Measurements from ENCODE around the gene ZDHHC20.
"Not testable (repeated sequence)": the region's sequence is repeated elsewhere in the genome, so short reads cannot be mapped to it uniquely, and the experiment has no call there.

The ZDHHC20 gene

DNA sequence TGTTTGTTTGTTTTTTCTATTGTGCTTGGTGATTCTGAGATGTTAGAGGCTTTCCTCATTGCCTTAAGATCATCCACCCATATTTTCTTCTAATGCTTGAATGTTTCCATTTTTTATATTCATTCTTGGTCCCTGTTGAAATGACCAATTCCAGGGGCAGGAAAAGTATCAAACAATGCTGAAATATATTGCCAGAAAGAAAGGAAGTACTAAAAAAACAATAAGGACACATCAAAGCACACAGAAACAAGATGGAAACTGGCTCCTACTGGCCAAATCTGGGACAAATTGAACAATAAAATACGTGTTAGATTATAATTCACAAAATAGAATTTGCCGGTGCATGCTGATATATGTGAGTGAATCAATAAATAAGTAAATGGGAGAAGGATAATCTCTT, 23.9 kb downstream of the ZDHHC20 start:
- no peaks in the 10 kb centered on the region for H3K4me1 ChIP-seq (ENCODE audit: insufficient read depth, low read length)
- H3K36me3 ChIP-seq (ENCODE audit: insufficient read depth, low read length), result no peaks in the 10 kb centered on the region
- no peaks in the 10 kb centered on the region for H3K27me3 ChIP-seq (ENCODE audit: control insufficient read depth in 1 of 2, insufficient read depth in 2 of 2, low read length in 2 of 2)
- H3K27ac ChIP-seq (ENCODE audit: low read depth, low read length), result no peak overlapping the region
- no peak overlapping the region for H3K4me3 ChIP-seq (ENCODE audit: low read depth in 1 of 2, low read length in 2 of 2)
- no peak overlapping the region for H3K9ac ChIP-seq (ENCODE audit: low read length)
- no peaks in the 10 kb centered on the region for H3K9me3 ChIP-seq (ENCODE audit: low read length)

DNA sequence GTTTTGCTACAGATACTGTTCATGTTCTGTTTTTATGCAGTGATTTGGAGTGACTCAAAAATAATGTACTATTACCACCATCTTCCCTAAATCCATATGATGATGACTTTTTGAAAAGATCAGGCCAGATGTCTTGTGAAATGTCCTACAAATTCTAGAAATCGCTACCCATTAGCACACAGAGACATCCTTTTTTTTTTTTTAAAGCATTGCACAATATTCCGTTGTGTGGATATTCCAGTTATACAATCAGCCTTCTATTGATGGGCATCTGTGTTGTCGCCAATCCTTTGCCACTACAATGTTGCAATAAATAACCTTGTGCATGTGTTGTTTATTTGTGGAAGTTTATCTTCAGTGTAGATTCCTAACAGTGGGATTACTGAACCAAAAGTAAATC, 24.5 kb downstream of the ZDHHC20 start:
- Histone ChIP-seq H3K27ac (ENCODE audit: low read depth, low read length) (no peak overlapping the region), H3K36me3 (ENCODE audit: insufficient read depth, low read length) (no peaks in the 10 kb centered on the region), H3K9me3 (ENCODE audit: low read length) (no peaks in the 10 kb centered on the region), H3K4me1 (ENCODE audit: insufficient read depth, low read length) (no peaks in the 10 kb centered on the region), H3K27me3 (ENCODE audit: control insufficient read depth in 1 of 2, insufficient read depth in 2 of 2, low read length in 2 of 2) (no peaks in the 10 kb centered on the region), H3K4me3 (ENCODE audit: low read depth in 1 of 2, low read length in 2 of 2) (no peak overlapping the region), H3K9ac (ENCODE audit: low read length) (no peak overlapping the region)

DNA sequence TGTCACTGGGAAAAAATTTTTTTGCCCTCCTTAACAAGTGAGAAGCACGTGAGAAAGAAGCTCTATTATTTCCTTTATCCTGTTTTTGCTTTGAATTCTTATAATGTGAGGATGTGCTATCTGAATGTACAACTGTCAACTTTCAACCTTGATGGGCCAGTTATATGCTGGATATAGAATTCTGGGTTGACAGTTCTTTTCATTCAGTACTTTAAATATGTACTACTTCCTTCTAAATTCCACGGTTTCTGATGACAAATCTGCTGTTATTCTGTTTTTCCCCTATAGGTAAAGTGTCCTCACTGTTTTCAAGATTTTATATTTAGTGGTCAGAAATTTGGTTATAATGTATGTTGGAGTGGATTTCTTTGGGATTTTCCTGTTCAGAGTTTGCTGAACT, 29.9 kb downstream of the ZDHHC20 start:
- Histone ChIP-seq H3K4me3 (ENCODE audit: low read depth in 1 of 2, low read length in 2 of 2) (no peak overlapping the region), H3K9me3 (ENCODE audit: low read length) (no peaks in the 10 kb centered on the region), H3K36me3 (ENCODE audit: insufficient read depth, low read length) (no peaks in the 10 kb centered on the region), H3K27me3 (ENCODE audit: control insufficient read depth in 1 of 2, insufficient read depth in 2 of 2, low read length in 2 of 2) (no peaks in the 10 kb centered on the region), H3K4me1 (ENCODE audit: insufficient read depth, low read length) (no peaks in the 10 kb centered on the region), H3K9ac (ENCODE audit: low read length) (no peak overlapping the region), H3K27ac (ENCODE audit: low read depth, low read length) (no peak overlapping the region)

DNA sequence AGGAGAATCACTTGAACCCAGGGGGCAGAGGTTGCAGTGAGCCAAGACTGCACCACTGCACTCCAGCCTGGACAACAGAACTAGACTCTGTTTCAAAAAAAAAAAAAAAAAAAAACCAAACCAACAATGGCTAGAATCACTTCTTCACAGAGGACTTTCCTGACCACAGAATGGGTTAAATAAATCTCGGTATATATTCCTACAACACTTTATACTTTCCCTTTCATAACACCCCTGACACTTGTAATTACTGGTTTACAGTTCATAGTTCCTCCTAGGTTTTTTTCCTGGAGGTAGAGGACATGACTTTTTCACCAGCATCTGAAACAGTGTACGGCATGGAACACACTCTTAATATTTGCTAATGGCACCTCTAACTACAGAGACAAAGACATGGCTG, 31.4 kb downstream of the ZDHHC20 start:
- H3K4me3 ChIP-seq (ENCODE audit: low read depth in 1 of 2, low read length in 2 of 2), result no peak overlapping the region
- H3K9ac ChIP-seq (ENCODE audit: low read length), result no peak overlapping the region
- no peak overlapping the region for H3K27ac ChIP-seq (ENCODE audit: low read depth, low read length)
- no peaks in the 10 kb centered on the region for H3K4me1 ChIP-seq (ENCODE audit: insufficient read depth, low read length)
- H3K27me3 ChIP-seq (ENCODE audit: control insufficient read depth in 1 of 2, insufficient read depth in 2 of 2, low read length in 2 of 2), result no peaks in the 10 kb centered on the region
- H3K9me3 ChIP-seq (ENCODE audit: low read length), result no peaks in the 10 kb centered on the region
- H3K36me3 ChIP-seq (ENCODE audit: insufficient read depth, low read length), result no peaks in the 10 kb centered on the region

DNA sequence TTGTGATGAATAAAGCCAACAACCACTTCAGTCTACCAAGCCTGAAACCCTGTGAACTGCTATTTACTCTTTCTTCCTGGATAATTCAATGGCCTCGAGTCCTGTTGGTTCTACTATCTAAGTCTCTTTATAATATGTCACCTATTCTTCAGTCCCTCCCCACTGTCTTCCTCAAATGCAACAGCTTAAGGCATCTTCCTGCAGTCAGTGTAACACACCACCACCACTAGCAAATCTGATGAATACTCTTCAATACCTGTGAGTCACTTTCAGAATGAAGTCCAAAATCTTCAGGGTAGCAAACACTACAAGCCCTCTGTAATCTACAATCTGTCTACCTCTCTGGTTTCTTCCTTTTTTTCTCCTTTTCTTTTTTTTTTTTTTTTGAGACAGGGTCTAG, 32.9 kb downstream of the ZDHHC20 start:
- Histone ChIP-seq H3K9ac (ENCODE audit: low read length) (no peak overlapping the region), H3K27ac (ENCODE audit: low read depth, low read length) (no peak overlapping the region)

DNA sequence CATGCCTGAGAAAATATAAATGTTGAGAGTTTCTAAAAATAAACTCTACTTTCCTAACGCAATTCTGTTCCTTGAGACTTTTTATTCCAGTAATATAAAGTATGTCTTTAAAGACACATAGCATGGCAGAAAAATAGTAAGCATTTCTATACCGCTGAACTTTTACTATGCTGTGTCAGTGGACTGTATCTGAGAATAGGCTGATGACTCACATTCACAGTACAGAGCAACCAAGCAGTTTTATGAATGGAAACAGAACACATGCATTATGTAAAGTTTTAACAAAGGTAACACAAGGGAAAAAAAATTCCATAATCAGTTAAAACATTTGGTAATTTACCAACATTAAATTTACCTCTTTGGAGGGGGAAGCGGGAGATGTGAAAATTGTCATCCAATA, 38.4 kb downstream of the ZDHHC20 start:
- H3K4me1 ChIP-seq (ENCODE audit: insufficient read depth, low read length), result no peaks in the 10 kb centered on the region
- no peaks in the 10 kb centered on the region for H3K36me3 ChIP-seq (ENCODE audit: insufficient read depth, low read length)
- H3K27me3 ChIP-seq (ENCODE audit: control insufficient read depth in 1 of 2, insufficient read depth in 2 of 2, low read length in 2 of 2), result no peaks in the 10 kb centered on the region
- no peak overlapping the region for H3K9ac ChIP-seq (ENCODE audit: low read length)
- H3K9me3 ChIP-seq (ENCODE audit: low read length), result no peaks in the 10 kb centered on the region
- H3K4me3 ChIP-seq (ENCODE audit: low read depth in 1 of 2, low read length in 2 of 2), result no peak overlapping the region
- H3K27ac ChIP-seq (ENCODE audit: low read depth, low read length), result no peak overlapping the region

More for the DNA sequence above, 32.9 kb downstream of the ZDHHC20 start:
- Histone ChIP-seq H3K27me3 (ENCODE audit: control insufficient read depth in 1 of 2, insufficient read depth in 2 of 2, low read length in 2 of 2) (no peaks in the 10 kb centered on the region), H3K36me3 (ENCODE audit: insufficient read depth, low read length) (no peaks in the 10 kb centered on the region), H3K4me3 (ENCODE audit: low read depth in 1 of 2, low read length in 2 of 2) (no peak overlapping the region), H3K9me3 (ENCODE audit: low read length) (no peaks in the 10 kb centered on the region), H3K4me1 (ENCODE audit: insufficient read depth, low read length) (no peaks in the 10 kb centered on the region)

DNA sequence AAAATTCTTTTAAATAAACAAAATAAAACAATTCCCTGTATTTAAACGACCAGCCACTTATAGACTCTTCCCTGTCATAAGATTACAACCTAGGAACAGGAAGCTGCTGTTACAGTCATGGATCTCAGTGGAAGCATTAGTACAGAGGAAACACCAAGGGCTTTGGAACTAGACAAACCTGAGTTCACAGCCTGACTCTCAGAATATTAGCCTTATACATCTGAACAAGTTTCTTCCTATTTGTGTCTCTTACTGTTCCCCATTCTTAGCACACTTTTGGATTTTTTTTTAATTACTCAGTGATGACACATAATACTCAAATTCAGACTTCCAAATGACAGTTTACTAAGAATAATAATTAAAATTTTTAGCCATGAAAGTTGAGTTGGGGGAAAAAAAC, 46.1 kb downstream of the ZDHHC20 start:
- Histone ChIP-seq H3K27me3 (ENCODE audit: control insufficient read depth in 1 of 2, insufficient read depth in 2 of 2, low read length in 2 of 2) (no peaks in the 10 kb centered on the region), H3K9ac (ENCODE audit: low read length) (no peak overlapping the region), H3K4me3 (ENCODE audit: low read depth in 1 of 2, low read length in 2 of 2) (no peak overlapping the region), H3K27ac (ENCODE audit: low read depth, low read length) (no peak overlapping the region), H3K4me1 (ENCODE audit: insufficient read depth, low read length) (no peaks in the 10 kb centered on the region), H3K9me3 (ENCODE audit: low read length) (no peaks in the 10 kb centered on the region), H3K36me3 (ENCODE audit: insufficient read depth, low read length) (peaks cover 11% of the 10 kb centered on the region)

DNA sequence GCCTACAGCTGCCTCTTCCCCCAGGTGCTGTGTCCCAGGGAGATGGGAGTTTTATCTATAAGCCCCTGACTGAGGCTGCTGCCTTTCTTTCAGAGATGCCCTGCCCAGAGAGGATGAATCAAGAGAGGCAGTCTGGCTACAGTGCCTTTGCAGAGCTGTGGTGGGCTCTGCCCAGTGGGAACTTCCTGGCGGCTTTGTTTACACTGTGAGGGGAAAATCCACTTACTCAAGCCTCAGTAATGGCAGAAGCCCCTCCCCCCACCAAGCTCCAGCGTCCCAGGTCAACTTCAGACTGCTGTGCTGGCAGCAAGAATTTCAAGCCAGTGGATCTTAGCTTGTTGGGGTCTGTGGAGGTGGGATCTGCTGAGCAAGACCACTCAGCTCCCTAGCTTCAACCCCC, 48.6 kb downstream of the ZDHHC20 start:
- not testable (repeated sequence) for H3K4me1 ChIP-seq (ENCODE audit: insufficient read depth, low read length); H3K9ac ChIP-seq (ENCODE audit: low read length); H3K27ac ChIP-seq (ENCODE audit: low read depth, low read length); H3K9me3 ChIP-seq (ENCODE audit: low read length); H3K27me3 ChIP-seq (ENCODE audit: control insufficient read depth in 1 of 2, insufficient read depth in 2 of 2, low read length in 2 of 2); H3K4me3 ChIP-seq (ENCODE audit: low read depth in 1 of 2, low read length in 2 of 2)
- H3K36me3 ChIP-seq (ENCODE audit: insufficient read depth, low read length), result peaks cover 11% of the 10 kb centered on the region

DNA sequence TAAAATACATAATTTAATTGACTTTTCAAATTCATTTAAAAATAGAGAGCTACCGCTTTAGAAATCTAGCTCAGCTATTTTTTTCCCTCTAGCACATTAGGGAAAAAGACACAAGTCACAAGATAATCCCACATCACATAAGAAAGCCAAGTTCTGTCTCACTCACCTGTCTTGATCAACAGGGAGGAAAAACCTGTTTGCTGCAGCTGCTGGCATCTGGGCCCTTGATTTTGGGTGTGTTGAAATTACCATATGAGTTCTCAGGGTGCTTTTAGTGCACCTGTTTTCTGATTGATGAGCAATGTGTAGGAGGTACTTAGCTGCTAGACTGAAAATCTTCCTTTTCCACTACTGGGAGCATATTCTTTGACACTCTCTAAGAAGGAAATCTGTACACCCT, 53.8 kb downstream of the ZDHHC20 start:
- Histone ChIP-seq H3K27me3 (ENCODE audit: control insufficient read depth in 1 of 2, insufficient read depth in 2 of 2, low read length in 2 of 2) (no peaks in the 10 kb centered on the region), H3K9ac (ENCODE audit: low read length) (no peak overlapping the region), H3K4me3 (ENCODE audit: low read depth in 1 of 2, low read length in 2 of 2) (no peak overlapping the region), H3K9me3 (ENCODE audit: low read length) (no peaks in the 10 kb centered on the region), H3K36me3 (ENCODE audit: insufficient read depth, low read length) (no peaks in the 10 kb centered on the region), H3K4me1 (ENCODE audit: insufficient read depth, low read length) (no peaks in the 10 kb centered on the region), H3K27ac (ENCODE audit: low read depth, low read length) (no peak overlapping the region)

DNA sequence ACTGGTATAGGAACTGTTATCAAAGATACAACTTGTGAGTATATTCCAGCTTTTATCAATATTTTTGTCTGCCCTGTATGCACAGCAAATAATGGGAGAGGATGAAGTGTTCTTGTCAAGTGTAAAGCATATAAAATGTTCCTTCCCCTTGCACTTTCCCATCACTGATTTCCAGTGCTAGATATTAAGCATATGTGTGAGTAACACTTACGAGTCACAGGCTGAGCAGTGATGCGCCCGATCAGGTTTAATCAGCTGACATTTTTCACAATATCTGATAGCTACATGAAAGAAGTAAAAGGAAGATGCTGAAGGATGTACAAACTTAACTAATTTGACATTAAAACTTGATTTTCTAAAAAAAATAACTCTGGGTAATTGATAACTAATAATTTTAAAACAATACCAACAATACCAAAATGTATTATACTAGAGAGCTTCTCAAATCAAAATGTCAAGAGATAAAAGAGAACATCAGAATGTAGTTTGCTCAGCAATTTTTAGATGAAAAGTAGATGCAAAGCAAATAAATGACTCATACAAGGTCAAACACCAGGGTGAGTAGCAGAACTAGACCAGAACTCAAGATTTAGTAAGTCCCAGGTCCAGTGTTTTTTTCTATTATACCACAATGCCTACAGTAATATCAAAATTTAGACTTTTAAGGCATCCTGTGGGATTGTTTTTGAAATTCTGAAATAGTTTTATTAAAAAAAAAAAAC, 56.4 kb downstream of the ZDHHC20 start:
- Histone ChIP-seq H3K27ac (ENCODE audit: low read depth, low read length) (no peak overlapping the region), H3K36me3 (ENCODE audit: insufficient read depth, low read length) (no peaks in the 10 kb centered on the region), H3K9ac (ENCODE audit: low read length) (no peak overlapping the region), H3K4me1 (ENCODE audit: insufficient read depth, low read length) (no peaks in the 10 kb centered on the region), H3K4me3 (ENCODE audit: low read depth in 1 of 2, low read length in 2 of 2) (no peak overlapping the region), H3K9me3 (ENCODE audit: low read length) (no peaks in the 10 kb centered on the region), H3K27me3 (ENCODE audit: control insufficient read depth in 1 of 2, insufficient read depth in 2 of 2, low read length in 2 of 2) (no peaks in the 10 kb centered on the region)

DNA sequence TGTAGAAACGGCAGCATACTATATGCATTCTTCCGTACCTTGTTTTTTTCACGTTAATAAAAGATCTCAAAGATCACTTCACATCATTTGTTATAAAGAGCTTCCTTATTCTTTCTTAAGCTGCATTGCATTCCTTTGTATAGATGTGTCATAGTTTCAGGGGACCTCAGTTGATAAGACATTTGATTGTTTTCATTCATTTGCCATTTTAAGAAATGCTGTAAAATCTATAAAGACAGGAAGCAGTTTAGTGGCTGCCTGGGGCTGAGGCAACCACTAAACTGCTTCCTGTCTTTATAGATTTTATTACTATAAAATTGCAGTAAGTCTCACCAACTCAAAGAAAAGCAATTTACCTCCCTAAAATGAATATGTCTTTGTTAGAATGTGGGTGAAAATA, 59.4 kb downstream of the ZDHHC20 start:
- Histone ChIP-seq H3K27me3 (ENCODE audit: control insufficient read depth in 1 of 2, insufficient read depth in 2 of 2, low read length in 2 of 2) (no peaks in the 10 kb centered on the region), H3K4me1 (ENCODE audit: insufficient read depth, low read length) (no peaks in the 10 kb centered on the region), H3K9ac (ENCODE audit: low read length) (no peak overlapping the region), H3K36me3 (ENCODE audit: insufficient read depth, low read length) (no peaks in the 10 kb centered on the region), H3K27ac (ENCODE audit: low read depth, low read length) (no peak overlapping the region), H3K4me3 (ENCODE audit: low read depth in 1 of 2, low read length in 2 of 2) (no peak overlapping the region), H3K9me3 (ENCODE audit: low read length) (no peaks in the 10 kb centered on the region)

DNA sequence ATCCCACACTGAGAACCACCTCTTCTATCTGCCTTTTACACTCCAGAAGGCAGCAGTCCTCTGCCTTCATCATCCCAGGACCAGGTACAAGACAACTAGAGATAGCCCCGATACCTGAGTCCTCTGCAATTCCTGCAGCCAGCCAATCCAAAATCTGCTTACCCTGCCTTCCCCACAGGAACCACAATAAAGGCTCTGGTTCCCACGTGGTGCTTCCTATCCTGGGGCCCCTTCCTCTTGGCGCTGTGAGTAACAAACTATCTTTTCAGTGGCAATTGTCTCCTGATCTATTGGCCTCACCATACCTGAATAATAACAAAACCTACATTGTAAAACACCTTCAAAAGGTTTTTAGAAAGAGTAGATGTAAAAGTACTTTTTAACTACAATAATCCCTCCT, 63.1 kb downstream of the ZDHHC20 start:
- Histone ChIP-seq H3K4me3 (ENCODE audit: low read depth in 1 of 2, low read length in 2 of 2) (no peak overlapping the region), H3K27ac (ENCODE audit: low read depth, low read length) (no peak overlapping the region), H3K9me3 (ENCODE audit: low read length) (no peaks in the 10 kb centered on the region), H3K36me3 (ENCODE audit: insufficient read depth, low read length) (peaks cover 4% of the 10 kb centered on the region), H3K9ac (ENCODE audit: low read length) (no peak overlapping the region), H3K27me3 (ENCODE audit: control insufficient read depth in 1 of 2, insufficient read depth in 2 of 2, low read length in 2 of 2) (no peaks in the 10 kb centered on the region), H3K4me1 (ENCODE audit: insufficient read depth, low read length) (no peaks in the 10 kb centered on the region)
